NT2/D1 (cell line): Measurements from ENCODE around the gene RALGAPB.
"Not testable (repeated sequence)": the region's sequence is repeated elsewhere in the genome, so short reads cannot be mapped to it uniquely, and the experiment has no call there.

Experiments
- SUZ12 ChIP-seq: IDR thresholded peaks from 2 replicates; pipeline ENCODE4 v1.6.1; 2011; ENCODE audit not compliant: insufficient read length, insufficient read depth; ENCODE audit errors: extremely low read depth
- YY1 ChIP-seq: IDR thresholded peaks from 2 replicates; pipeline ENCODE4 v1.6.1; 2011; ENCODE audit not compliant: insufficient read length, insufficient read depth
- ZNF274 ChIP-seq: IDR thresholded peaks from 2 replicates; pipeline ENCODE4 v1.6.1; 2011; ENCODE audit warnings: mild to moderate bottlenecking, low read depth, low read length

- not testable (repeated sequence) for TF ChIP-seq YY1, ZNF274, SUZ12
Observed at GRCh38 chr20:38594281-38594680, 121.6 kb downstream of the RALGAPB start.
